Activated CD8-positive, alpha-beta memory T cell treated with anti-CD3 and anti-CD28 coated beads for 1 hour (primary cell): ENCODE data around the gene MAPT.

ENCODE experiments used
- DNase-seq, 2 donors: peaks; one replicate each; pipeline ENCODE4 v3.0.0-alpha.2; 2020; ENCODE audit warnings: low read depth in 1 of 2; ENCODE audit errors: extremely low read depth in 1 of 2

The MAPT gene

GRCh38 chr17:45894022-45894784 is at the start of gene MAPT:
TSS of gene MAPT (plus strand) at chr17:45894554. CDS start at chr17:45962338, 67,784 bp downstream.
- DNase-seq = peak; percentile 34 to 68

- no peak for DNase-seq
Measured at GRCh38 chr17:45844695-45845375, 49.5 kb upstream of the MAPT start, which contains the start of gene SPPL2C. TSS of gene SPPL2C (plus strand) at chr17:45844881. CDS start at chr17:45844907, 26 bp downstream.

- DNase-seq = no peak
Measured at GRCh38 chr17:45845376-45846185, 48.8 kb upstream of the MAPT start.

DNA sequence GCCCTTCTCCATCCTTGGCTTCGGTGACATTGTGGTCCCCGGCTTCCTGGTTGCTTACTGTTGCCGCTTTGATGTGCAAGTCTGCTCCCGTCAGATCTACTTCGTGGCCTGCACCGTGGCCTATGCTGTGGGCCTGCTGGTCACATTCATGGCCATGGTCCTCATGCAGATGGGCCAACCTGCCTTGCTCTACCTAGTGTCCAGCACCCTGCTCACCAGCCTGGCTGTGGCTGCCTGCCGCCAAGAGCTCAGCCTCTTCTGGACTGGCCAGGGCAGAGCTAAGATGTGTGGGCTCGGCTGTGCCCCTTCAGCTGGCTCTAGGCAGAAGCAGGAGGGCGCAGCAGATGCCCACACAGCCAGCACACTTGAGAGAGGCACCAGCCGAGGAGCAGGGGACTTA is 48.1 kb upstream of the MAPT start:
- DNase-seq = no peak

DNA sequence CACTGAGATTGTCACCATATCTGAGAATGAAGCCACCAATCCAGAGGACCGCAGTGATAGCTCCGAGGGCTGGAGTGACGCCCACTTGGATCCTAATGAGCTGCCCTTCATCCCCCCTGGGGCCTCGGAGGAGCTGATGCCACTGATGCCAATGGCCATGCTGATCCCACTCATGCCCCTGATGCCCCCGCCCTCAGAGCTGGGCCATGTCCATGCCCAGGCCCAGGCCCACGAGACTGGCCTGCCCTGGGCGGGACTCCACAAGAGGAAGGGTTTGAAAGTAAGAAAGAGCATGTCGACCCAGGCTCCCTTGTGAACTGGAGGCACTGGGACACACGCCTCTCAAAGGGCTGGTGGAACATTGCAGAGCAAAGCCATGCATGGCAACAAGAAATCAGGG is 47.7 kb upstream of the MAPT start:
- DNase-seq = no peak

- no peak for DNase-seq
Measured at GRCh38 chr17:45847101-45847500, 47.3 kb upstream of the MAPT start.

GRCh38 chr17:45847747-45848146 is 46.6 kb upstream of the MAPT start:
- DNase-seq = no peak

DNA sequence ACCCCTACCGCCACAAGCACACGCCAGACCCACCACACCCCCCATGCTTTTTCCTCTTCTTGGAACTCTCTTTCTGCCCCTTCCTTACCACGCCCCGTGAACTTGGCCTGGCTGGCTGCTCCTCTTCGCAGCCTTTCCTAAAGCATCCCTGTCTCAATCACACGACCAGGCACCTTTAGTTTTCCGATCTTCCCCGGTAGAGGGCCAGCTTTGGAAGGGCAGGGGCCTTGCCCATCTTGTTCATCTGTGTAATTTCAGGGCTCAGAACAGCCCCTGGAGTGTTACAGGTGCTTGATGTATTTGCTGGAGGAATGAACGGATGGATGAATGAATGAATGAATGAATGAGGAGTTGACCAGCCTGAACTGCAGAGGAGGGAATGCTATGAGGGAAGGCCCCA is 45.9 kb upstream of the MAPT start:
- DNase-seq = no peak

DNA sequence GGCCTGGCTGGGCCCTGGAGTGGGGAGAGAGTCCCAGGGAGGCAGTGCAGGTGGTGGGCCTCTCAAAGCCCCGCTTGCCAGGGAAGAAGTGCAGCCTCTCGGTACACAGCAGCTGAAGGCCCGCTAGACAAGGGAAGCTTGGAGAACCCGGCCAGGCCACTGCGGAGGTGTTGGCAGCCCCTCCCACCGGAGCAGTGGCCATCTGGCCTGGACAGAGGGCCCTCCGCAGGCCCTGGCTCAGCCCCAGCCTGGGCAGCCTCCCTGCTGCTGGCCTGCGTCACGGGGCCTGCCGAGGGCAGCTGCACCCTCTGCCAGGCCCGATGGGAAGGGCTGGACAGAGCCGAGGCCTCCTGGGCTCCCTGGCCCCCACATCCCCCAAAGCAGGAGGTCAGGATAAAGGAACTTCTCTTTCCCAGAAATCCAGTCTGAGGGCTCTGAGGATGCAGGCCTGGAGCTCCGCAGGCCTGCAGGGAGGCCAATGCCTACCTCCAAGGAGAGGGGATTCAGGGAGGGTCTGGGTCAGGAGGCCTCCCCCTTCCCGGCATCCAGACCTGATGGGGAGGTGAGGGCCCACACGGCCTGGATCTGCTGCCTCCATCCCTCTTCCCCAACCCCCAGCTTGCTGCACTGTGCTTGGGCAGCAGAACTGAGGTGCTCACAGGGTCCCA is 45.4 kb upstream of the MAPT start:
- no peak for DNase-seq

DNA sequence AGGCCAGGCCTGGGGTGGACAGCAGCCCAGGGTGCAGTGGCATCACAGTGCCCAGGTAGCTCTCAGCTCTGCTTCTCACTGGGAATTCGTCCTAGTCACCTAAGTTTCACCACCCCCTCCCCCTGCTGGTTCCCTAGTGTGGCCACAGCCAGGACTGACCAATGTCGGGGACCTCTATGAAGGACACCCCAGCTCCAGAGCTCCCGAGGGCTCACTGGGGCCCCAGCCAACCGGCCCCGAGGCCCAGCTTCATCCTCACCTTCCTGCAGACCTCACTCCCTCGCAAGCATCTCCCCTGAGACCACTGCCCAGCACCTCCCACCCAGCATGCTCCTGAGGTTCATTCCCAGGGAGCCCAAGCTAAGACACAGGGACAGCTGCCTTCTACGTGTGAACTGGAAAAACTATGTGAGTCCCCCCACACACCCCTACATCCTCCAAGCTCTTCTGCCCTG is 44.8 kb upstream of the MAPT start:
- no peak for DNase-seq

DNA sequence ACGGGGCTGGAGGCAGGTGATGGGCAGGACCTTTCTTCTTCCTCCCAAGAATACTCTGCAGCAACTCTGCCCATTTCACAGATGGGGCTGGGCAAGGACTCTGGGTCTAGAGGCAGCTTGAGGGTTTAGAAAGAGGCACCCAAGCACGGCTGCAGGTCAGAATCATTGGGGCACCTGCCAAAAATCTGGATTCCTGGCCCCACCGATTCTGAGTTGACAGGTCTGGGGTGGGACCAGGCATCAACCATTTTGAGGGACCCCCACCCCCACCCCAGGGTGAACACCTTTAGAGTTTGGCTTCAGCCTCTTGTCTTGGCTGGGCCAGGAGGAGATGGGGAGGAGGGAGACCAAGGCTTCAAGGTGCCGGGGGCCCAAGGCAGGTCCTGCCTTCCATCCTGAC is 44.3 kb upstream of the MAPT start:
- no peak for DNase-seq

- no peak for DNase-seq
Measured at GRCh38 chr17:45850468-45850867, 43.9 kb upstream of the MAPT start.

DNA sequence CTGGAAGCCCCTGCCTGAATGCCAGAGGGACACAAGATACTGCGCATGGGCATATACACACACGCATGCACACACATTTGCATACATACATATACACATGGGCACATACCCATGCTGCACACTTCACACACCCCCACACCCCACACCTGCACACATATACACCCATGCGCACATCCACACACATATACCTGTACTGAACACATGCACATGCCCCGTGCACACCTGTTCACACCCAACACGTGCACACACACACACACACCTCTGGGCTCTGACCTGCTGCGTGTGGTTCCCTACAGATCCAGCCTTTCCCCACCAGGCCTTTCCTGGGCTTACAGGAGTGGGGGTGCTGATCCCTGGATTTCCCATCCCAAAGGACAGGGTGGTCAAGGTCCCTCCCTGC is 43.3 kb upstream of the MAPT start:
- DNase-seq = no peak

DNA sequence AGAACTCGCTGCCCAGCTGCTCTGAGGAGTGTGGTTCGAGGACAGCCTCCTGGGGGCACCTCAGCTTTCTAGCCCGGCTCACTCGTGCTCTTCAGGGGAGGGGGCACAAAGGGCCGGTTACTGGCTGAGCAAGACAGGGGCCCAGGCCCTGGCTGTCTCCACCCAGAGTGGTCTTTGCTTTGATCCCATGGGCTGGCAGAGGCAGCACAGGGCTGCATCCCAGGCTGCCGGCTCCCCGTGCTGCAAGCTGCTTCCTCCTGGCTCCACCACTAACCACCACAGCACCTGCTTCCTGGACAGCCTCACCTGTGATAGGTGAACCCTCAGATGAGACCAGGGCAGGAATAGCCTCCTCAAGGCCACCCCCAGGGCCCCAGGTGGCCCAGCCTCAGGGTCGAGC is 42.9 kb upstream of the MAPT start:
- DNase-seq = no peak

- DNase-seq = no peak
Measured at GRCh38 chr17:45851873-45852272, 42.5 kb upstream of the MAPT start.

DNA sequence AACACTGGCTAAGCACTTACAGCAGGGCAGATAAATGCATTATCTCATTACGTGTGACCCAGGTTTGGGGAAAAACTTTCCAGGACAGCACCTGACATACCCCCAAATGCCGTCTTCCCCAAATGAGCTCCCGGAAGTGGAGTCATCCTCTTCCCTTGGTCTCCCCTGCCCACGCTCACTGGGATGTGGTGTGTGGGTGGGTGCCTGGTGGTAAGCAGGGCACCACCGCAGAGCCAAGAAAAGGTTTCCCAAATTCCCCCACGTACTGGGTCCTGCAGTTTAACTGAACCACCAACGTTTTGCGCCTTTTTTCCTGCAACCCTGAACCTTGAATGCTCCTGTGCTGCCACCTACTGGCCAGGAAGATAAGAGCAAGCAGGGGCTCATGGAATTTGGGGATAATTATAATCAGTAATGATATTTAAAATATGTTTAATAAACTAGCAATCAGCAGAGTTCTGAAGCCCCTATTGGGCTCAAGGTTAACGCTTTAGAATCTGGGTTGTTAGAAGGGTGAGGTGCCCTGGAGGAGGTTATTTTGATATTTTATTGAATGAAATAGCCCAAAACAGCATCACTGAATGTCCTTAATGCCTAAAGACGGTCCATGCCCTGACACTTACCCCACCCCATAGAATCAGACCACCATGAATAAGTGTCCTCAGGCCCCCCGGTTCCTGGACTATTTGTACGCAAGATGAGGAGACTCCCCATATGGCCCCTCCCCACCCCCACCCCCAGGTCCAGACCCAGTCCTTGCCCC is 41.6 kb upstream of the MAPT start:
- DNase-seq = peak; percentile 18 to 42

- no peak for DNase-seq
Measured at GRCh38 chr17:45854209-45854608, 40.1 kb upstream of the MAPT start.

GRCh38 chr17:45855691-45856336 is 38.5 kb upstream of the MAPT start:
- DNase-seq = no peak

DNA sequence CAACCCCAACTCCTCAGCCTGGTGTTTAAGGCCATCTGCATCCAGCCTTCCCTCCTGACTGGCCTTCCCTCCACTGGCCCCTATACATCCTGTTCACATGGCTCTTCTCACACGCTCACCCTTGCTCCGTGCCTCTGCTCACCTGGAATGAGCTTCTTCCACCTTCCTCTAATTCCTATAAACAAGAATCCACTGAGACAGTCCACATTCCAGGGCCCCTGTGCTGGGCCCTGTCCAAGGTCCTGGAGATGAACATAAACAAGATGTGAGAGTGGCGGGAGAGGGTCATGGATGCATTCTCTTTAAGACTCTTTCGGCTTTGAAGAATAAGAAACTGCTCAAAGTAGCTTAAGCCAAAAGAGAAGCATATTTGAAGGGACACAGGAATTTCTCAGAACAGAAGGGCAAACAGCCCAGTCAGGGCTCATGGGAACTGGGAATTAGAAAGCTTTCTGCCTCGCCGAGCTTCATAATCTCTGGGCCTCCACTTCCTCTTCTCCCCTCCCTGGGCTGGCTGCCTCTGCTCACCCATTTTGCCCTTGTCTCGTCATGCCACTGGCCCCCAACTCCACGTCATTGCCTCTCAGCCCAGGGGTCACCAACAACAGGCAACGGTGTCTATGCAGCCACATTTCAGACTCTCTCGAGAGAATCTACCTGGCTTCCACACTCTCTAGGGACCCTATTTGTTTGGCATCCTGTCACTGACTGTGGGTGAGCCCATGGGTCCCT is 36.2 kb upstream of the MAPT start:
- DNase-seq = no peak
